Activated CD4-positive, CD25-positive, alpha-beta regulatory T cell treated with anti-CD3 and anti-CD28 coated beads, Interleukin-2, amount 50 U/mL, for 24 hours (primary cell): ENCODE results near the gene FGF2.
"Not testable (repeated sequence)": the region's sequence is repeated elsewhere in the genome, so short reads cannot be mapped to it uniquely, and the experiment has no call there.

Source experiments
- ATAC-seq, 2 donors: fragments of 150-1000 bp; cut with Tn5 transposase; one replicate each; pipeline ENCODE4 v1.10.0; 2021; ENCODE audit warnings: mild to moderate bottlenecking in 1 of 2, moderate library complexity in 1 of 2

Gene FGF2

GRCh38 chr4:122930862-122931261 lies 104.2 kb downstream of the FGF2 start:
- ATAC-seq, result no peak

GRCh38 chr4:122932763-122933162 lies 106.1 kb downstream of the FGF2 start:
- no peak for ATAC-seq

- not testable (repeated sequence) for ATAC-seq
Measured at GRCh38 chr4:122945136-122945535, 118.5 kb downstream of the FGF2 start.

- ATAC-seq, result no peak
Measured at GRCh38 chr4:122946142-122946541, 119.5 kb downstream of the FGF2 start.
